ENCODE data around the gene BTBD18.
A peak's percentile ranks its signal among the peaks of the same experiment; 100 is the strongest.

Gene BTBD18

DNA sequence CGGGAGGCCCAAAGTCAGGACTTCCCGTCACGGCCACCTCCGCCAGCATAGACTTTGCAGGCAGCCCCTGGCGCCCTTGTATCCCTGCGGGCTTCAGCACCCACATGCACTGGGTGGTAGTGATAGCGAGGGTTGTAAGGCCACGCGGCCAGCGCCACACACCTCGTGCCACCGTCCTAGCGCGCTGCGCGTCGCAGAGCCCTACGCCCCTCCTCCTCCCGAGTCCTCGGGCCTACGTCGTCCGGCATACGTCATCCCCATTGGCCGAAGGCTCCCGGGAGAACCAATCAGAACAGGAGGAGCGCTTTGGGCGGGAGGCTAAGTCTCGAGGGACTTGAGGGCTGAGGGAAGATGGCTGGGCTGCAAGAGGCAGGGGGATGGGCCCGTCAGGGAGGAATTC, 1.3 kb upstream of the BTBD18 start:
- DNase-seq (ENCODE audit: low read depth) = no peak
- TF ChIP-seq, protein P1, sequence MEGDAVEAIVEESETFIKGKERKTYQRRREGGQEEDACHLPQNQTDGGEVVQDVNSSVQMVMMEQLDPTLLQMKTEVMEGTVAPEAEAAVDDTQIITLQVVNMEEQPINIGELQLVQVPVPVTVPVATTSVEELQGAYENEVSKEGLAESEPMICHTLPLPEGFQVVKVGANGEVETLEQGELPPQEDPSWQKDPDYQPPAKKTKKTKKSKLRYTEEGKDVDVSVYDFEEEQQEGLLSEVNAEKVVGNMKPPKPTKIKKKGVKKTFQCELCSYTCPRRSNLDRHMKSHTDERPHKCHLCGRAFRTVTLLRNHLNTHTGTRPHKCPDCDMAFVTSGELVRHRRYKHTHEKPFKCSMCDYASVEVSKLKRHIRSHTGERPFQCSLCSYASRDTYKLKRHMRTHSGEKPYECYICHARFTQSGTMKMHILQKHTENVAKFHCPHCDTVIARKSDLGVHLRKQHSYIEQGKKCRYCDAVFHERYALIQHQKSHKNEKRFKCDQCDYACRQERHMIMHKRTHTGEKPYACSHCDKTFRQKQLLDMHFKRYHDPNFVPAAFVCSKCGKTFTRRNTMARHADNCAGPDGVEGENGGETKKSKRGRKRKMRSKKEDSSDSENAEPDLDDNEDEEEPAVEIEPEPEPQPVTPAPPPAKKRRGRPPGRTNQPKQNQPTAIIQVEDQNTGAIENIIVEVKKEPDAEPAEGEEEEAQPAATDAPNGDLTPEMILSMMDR (conservative IDR thresholded peaks at IDR 0.05; ENCODE audit: low read depth, low read length) = no peak
- H3K4me3 ChIP-seq (ENCODE audit: low read depth, low read length) = no peak overlapping the region

DNA sequence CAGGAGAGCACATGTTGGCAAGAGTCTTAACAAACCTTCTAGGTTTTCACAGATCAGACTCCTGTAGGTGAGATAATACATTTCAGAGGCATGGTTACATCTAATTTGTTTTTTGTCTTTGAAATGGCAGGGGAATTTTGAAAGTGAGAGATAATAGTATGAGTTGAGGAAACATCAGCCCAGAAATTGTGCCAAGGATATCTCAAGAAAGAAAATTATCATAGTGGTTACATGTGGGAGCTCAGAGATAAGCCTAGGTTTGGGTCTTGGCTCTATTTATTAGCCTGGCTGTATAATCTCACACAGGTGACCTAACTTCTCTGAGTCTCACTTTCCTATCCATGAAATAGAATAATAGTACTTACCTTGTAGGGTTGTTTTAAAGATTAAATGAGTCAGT, 443 bp downstream of the BTBD18 start:
- TF ChIP-seq, protein P1 (conservative IDR thresholded peaks at IDR 0.05; ENCODE audit: low read depth, low read length) = no peak
- DNase-seq (ENCODE audit: low read depth) = no peak
- H3K4me3 ChIP-seq (ENCODE audit: low read depth, low read length) = no peak overlapping the region

DNA sequence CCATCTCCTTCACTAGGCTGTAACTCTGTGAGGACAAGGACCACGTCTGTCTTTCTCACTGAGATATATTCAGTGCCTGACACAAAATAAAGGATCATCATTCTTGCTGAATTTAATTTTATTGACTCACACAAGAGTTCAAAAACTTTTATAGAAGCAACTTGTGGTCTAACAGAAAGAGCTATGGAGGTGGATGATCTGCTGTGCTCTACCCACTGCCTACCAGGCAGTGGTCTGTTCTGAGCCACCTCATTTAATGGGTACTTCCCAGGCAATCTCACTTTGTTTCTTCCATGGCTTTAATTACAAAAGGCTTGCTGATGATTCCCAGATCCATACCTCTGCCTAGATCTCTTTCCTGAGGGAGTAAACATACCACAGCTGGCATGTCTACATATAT, 4.7 kb downstream of the BTBD18 start:
- TF ChIP-seq, protein P1 (conservative IDR thresholded peaks at IDR 0.05; ENCODE audit: low read depth, low read length) = no peak
- H3K4me3 ChIP-seq (ENCODE audit: low read depth, low read length) = no peak overlapping the region
- no peak for DNase-seq (ENCODE audit: low read depth)

DNA sequence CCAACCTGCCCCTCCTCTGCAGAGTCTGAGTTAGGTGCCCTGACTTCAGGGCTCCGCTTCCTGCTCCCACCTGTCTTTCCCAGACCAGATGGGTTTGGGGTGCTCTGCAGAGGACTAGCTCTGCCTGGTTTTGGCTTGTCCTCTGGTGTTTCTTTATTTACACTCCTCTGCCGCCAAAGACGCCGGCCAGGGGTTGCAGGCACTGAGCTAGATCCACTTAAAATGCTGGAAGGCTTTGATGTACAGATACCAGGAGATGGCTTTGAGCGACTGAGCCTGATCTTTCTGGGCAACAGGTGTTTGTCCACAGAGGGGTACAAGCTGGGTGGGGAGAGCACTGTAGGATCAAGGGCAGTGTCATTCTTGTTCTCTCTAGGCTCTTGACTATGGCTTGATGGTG, 6.4 kb downstream of the BTBD18 start:
- DNase-seq (ENCODE audit: low read depth) = no peak
- no peak overlapping the region for H3K4me3 ChIP-seq (ENCODE audit: low read depth, low read length)
- TF ChIP-seq, protein P1 (conservative IDR thresholded peaks at IDR 0.05; ENCODE audit: low read depth, low read length) = no peak

DNA sequence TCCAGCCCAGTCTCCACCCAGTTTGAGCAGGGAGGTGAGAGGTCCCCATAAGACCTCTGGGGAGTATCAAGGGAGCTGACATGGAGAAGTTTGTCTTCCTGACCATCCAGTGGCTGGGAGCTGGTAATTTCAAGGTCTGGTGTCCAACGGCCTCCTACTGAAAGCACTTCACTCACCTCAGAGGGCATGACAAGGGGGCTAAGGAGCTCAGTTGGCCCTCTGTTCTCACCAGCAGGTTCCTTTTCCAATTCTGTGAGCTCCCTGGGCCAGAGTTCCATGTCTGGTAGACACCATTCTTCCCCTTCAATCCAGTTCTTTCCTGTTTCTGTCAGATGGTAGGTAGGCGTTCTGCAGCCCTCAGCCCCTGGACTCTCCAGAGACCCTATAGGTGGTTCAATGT, 7.3 kb downstream of the BTBD18 start:
- no peak overlapping the region for H3K4me3 ChIP-seq (ENCODE audit: low read depth, low read length)
- TF ChIP-seq, protein P1 (conservative IDR thresholded peaks at IDR 0.05; ENCODE audit: low read depth, low read length) = no peak
- DNase-seq (ENCODE audit: low read depth) = no peak

DNA sequence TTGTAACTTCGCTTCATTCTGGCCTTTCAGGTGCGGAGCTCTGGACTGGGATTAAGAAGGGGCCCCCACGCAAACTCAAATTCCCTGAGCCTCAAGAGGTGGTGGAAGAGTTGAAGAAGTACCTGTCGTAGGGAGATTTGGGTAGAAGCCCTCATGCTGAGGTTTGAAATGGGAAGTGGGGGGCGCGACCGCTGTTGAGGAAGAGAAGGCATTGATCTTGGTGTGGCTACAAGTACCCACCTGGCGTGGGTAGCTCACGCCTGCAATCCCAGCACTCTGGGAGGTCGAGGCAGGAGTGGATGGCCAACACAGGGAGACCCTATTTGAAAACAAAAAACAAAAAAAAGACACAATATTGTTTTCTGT, 9.5 kb downstream of the BTBD18 start:
- H3K4me3 ChIP-seq (ENCODE audit: low read depth, low read length) = peak overlapping the region; percentile 76
- TF ChIP-seq, protein P1 (conservative IDR thresholded peaks at IDR 0.05; ENCODE audit: low read depth, low read length) = no peak
- no peak for DNase-seq (ENCODE audit: low read depth)

DNA sequence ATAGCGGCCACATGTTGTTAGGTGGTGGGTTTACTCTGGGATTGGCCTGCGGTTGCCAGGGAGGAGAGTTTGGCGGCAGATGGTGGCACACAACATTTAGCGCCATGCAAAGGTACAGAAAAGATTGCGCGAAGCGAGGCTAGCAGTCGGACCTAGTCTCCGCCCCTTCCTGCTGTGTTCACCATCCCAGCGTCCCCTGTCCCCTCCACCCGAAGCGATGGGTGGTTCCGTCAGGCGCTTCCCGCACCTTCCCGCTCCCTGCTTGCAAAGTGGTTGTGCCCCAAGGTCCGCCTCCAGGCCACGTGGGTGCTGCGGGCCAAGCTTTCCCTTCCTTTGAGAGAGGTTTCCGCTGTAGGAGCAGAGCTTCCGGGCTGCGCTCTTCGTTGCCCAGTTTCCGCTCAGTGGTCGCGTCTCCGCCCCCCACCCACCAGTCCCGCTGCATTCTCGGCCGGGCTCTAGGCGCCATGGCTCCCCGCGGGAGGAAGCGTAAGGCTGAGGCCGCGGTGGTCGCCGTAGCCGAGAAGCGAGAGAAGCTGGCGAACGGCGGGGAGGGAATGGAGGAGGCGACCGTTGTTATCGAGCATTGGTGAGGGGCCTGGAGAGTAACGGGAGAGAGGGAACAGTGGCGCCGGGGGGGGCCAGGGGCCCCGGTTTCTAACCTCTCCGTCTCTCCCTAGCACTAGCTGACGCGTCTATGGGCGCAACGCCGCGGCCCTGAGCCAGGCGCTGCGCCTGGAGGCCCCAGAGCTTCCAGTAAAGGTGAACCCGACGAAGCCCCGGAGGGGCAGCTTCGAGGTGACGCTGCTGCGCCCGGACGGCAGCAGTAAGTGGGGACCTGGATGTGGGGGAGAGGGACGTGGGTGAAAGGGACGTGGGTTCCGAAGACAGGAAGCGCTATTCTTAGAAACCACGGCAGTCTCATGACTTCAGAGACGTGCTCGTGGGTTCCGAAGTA, 10.2 kb downstream of the BTBD18 start, which contains the start of gene SELENOH:
TSS of gene SELENOH (plus strand) at position 360 of the 955 bp plus-strand sequence. CDS start at position 465, 105 bp downstream.
- peak within 1 kb of the TSS; percentile 76 for H3K4me3 ChIP-seq (ENCODE audit: low read depth, low read length)
- DNase-seq (ENCODE audit: low read depth) = peak; percentile 99
- TF ChIP-seq, protein P1 (conservative IDR thresholded peaks at IDR 0.05; ENCODE audit: low read depth, low read length) = no peak

Data from choroid plexus epithelial cell (primary cell).